GM21619 (cell line): ENCODE data around the gene DCAF8L2.
"Not testable (repeated sequence)": the region's sequence is repeated elsewhere in the genome, so short reads cannot be mapped to it uniquely, and the experiment has no call there.

ENCODE experiments used
- ATAC-seq: cut with Tn5 transposase; IDR thresholded peaks from one replicate; pipeline ENCODE4 v1.9.1; 2021; ENCODE audit not compliant: unreplicated experiment

DCAF8L2 gene

GRCh38 chrX:27590044-27590443 is at the start of gene DCAF8L2:
DCAF8L2 (plus strand) TSS chrX:27590344; CDS start chrX:27746896, 156,552 bp downstream.
- ATAC-seq: no peak

GRCh38 chrX:27541161-27541560 is 49.0 kb upstream of the DCAF8L2 start:
- not testable (repeated sequence) for ATAC-seq

GRCh38 chrX:27548624-27549023 is 41.5 kb upstream of the DCAF8L2 start:
- no peak for ATAC-seq

GRCh38 chrX:27549688-27550087 is 40.5 kb upstream of the DCAF8L2 start:
- ATAC-seq: no peak

GRCh38 chrX:27555514-27555913 is 34.6 kb upstream of the DCAF8L2 start:
- ATAC-seq: no peak

- ATAC-seq: no peak
Observed at GRCh38 chrX:27565992-27566391, 24.2 kb upstream of the DCAF8L2 start.

GRCh38 chrX:27571164-27571563 is 19.0 kb upstream of the DCAF8L2 start:
- no peak for ATAC-seq

- no peak for ATAC-seq
Observed at GRCh38 chrX:27575565-27575964, 14.6 kb upstream of the DCAF8L2 start.

- ATAC-seq: no peak
Observed at GRCh38 chrX:27583976-27584375, 6.2 kb upstream of the DCAF8L2 start.

GRCh38 chrX:27591938-27592337 is 1.8 kb downstream of the DCAF8L2 start:
- no peak for ATAC-seq

GRCh38 chrX:27597508-27597907 is 7.4 kb downstream of the DCAF8L2 start:
- no peak for ATAC-seq

- ATAC-seq: no peak
Observed at GRCh38 chrX:27598312-27598711, 8.2 kb downstream of the DCAF8L2 start.

- ATAC-seq: no peak
Observed at GRCh38 chrX:27599928-27600327, 9.8 kb downstream of the DCAF8L2 start.

- no peak for ATAC-seq
Observed at GRCh38 chrX:27600686-27601085, 10.5 kb downstream of the DCAF8L2 start.

- no peak for ATAC-seq
Observed at GRCh38 chrX:27608671-27609070, 18.5 kb downstream of the DCAF8L2 start.

GRCh38 chrX:27619459-27619858 is 29.3 kb downstream of the DCAF8L2 start:
- no peak for ATAC-seq

GRCh38 chrX:27619975-27620374 is 29.8 kb downstream of the DCAF8L2 start:
- no peak for ATAC-seq

- no peak for ATAC-seq
Observed at GRCh38 chrX:27622883-27623282, 32.7 kb downstream of the DCAF8L2 start.

GRCh38 chrX:27626066-27626465 is 35.9 kb downstream of the DCAF8L2 start:
- no peak for ATAC-seq

GRCh38 chrX:27633328-27633727 is 43.2 kb downstream of the DCAF8L2 start:
- ATAC-seq: no peak

- no peak for ATAC-seq
Observed at GRCh38 chrX:27656581-27656980, 66.4 kb downstream of the DCAF8L2 start.

- no peak for ATAC-seq
Observed at GRCh38 chrX:27660878-27661277, 70.7 kb downstream of the DCAF8L2 start.

- no peak for ATAC-seq
Observed at GRCh38 chrX:27671234-27671633, 81.1 kb downstream of the DCAF8L2 start.

GRCh38 chrX:27674491-27674890 is 84.3 kb downstream of the DCAF8L2 start:
- no peak for ATAC-seq
